ENCODE measurements around the gene RBM23.
A peak's percentile ranks its signal among the peaks of the same experiment; 100 is the strongest.

RBM23 gene

DNA sequence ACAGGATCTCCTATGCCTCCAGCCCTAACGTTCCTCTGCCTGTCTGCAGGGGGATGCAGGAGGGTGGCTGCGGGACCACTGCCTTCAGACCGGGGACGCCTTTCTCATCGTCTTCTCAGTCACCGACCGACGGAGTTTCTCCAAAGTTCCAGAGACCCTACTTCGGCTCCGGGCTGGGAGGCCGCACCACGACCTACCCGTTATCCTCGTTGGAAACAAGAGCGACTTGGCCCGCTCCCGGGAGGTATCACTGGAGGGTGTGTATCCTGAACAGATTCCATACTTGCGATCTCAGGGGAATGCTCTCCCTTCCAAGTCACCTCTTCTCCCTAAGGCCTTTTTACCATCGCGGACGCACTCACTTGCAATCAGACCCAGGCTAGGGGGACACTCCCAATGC, 33.0 kb downstream of the RBM23 start:
- no peak for DNase-seq

DNA sequence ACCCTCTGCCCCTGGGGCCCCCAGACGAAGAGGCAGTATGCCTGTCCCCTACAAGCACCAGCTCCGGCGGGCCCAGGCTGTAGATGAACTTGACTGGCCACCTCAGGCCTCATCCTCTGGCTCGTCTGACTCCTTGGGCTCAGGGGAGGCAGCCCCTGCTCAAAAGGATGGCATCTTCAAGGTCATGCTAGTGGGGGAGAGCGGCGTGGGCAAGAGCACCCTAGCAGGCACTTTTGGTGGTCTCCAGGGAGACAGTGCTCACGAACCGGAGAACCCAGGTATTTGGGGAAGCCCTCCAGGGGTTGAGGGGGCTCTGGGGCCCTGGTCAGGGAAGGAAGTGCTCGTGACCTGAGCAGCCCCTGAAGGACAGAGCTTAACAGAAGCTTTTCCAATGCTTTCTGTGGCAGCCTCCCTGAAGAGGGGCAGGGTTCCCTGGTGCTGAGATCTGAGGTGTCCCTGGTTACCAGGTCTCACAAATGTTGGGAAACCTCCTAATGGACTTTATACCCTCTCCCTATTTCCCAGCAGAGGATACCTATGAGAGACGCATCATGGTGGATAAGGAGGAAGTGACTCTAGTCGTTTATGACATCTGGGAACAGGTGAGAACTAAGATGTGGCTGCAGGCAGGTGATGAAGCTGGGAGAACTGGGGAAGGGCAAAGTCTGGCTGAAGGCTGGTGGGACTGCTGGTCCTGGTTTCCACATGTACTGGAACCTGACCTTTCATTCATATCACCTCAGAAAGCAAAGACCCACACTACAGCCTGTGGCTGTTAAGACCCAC, 34.0 kb downstream of the RBM23 start:
- DNase-seq, result no peak

DNA sequence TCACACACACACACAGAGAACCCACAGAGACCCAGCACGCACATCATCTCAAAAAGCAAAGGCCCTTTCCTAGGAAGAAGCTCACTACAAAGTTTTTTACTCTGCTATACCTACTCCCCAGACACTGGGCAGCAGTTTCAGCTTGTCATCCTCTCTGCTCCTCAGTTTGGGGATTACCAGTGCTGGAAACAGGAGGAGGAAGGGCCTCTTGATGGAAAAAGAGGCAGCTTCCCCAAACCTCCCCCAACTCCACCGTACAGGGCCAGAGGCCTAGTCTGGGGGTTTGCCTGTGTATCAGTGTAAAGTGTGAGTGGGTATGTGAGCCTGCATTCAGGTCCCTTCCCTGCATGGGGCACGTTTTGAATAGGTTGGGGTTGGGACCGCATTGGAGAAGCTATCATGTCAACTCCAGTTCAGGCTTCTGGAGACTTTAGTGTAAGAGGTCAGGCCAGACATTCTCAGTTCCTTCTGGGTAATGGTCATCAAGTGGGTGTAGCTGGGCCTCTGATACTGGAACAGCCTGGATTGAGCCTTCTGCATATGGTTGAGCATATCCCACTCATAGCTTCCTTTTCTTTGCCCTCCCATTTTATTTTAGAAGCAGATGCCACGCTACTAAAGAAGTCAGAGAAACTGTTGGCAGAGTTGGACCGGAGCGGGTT, 34.7 kb downstream of the RBM23 start:
- DNase-seq, result no peak

DNA sequence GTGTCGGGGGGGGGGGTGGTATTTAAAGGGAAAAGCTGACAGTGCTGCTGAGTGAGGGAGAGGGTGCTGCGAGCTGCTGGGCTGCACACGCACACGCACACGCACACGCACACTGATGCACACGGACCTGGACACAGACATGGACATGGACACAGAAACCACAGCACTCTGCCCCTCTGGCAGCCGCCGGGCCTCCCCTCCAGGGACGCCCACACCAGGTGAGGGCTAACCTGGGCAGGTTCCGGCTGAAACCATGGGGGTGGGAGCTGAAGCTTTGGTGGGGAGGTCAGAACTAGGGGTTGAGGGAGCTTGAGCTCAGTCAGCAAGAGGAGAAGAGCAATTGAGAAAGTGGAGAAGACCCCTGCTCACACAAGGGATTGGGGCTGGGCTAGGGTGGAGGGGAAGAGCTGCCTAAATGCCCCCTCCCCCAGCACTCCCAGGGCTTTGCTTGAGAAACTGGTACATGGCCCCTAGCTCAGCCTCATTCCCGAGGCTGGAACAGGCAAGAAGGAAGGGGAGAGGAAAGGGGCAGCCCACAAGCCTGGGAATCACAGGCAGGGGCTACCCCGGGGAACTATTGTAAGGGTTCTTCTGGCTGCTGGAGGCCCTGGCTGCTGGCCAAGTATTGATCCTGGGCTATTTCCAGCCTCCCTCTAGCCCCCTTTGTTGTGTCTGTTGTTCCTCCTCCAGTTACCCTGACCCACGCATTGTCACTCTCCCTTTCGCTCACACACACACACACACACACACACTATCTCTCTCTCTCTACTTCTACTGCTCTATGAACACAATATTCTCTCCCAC, 35.6 kb downstream of the RBM23 start, which contains the start of gene REM2:
Gene REM2 (plus strand): TSS at position 50 of the 804 bp plus-strand sequence. CDS start 66 bp downstream, at position 116.
- no peak for DNase-seq

DNA sequence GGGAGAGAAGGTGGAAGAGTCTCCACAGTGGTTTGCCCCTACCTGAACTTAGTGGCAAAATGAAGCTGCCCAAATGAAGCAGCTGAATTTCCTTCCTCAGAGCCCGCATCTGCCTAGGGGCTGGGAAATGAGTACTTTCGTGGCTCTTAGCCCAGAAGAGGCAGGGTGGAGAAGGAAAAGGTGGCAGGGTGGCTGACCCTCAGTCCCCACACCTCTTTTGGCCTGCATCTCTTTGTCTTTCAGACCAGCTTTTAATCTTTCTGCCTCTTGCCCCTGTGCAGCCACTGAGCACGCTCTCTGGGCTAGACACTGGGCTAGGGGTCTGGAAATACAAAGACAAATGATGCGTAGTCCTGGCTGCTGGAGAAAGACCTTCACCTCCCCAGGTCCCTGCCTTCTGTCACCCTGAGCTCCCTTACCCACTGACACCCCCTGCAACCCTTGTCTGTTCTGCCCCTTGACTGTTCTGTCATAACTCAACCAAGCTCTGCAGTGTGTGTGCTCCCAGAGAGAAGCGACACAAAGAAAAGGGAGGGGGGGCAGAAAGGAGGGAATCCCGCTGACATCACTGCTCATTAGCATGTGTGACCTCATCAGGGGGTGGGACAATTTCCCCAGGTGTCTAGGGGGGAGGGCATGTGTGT, 36.3 kb downstream of the RBM23 start:
- peak in 1 of 4 experiments; percentile 29 for DNase-seq

DNA sequence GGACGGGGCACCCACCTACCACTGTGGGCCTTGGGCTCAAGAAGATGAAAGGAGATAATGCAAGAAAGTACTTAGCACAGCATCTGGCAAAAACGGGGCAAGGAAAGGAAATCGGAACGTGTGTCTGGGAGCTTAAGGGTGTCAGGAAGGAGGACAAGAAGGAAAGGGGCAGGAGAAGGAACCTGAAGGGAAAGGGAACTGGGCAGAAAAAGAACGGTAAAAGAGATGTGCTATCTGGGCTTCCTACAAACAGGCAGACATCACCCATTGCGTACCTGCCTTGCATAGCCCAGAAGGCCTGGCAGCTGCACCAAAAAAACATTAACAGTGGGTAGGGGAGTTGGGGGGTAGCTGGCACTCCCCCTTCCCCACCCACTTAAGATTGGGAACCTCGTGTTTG, 36.9 kb downstream of the RBM23 start:
- DNase-seq, result no peak

DNA sequence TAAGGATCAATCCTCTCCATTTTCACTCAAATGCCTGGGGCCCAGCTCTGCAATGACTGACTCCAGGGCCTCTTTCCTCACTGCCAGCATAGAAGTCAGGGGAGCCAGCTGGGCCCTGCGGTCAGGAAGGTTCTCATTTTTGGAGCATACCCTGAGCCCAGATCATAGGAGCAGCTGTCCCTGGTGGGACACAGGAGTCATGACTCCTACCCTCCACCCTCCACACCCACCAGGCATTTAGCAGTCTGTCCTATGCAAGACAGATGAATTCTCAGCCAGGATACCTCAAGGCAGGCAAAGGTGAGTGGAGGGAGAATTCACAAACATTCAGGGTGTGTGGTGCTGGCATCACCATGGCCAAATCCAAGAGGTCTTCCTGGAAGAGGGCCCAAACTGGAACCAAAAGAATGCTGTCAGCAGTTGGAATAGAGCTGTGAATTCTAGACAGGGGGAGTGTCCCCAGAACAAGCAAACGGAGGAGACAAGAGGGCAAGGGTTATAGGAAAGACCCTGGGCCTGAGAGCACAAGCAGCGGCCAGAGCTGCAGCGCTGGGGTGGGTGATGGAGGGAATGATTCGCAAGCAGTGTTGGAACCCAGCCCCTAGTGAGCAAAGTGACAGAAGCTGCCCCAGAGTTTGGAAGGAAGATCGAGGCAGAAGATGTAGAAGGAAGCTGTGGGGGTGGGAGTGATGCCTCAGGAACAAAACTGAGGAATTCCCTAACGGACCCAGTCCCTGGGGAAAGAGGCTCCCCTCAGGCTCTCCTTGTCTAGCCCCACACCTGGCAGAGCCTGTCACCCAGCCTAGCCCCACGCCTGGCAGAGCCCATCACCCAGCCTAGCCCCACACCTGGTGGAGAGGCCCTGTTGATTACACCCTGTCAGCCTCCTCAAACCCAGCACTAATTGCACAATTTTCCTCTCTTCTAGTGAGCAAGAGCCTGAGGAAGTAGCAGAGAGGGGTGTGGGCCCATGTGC, 40.4 kb downstream of the RBM23 start:
- DNase-seq, result no peak

DNA sequence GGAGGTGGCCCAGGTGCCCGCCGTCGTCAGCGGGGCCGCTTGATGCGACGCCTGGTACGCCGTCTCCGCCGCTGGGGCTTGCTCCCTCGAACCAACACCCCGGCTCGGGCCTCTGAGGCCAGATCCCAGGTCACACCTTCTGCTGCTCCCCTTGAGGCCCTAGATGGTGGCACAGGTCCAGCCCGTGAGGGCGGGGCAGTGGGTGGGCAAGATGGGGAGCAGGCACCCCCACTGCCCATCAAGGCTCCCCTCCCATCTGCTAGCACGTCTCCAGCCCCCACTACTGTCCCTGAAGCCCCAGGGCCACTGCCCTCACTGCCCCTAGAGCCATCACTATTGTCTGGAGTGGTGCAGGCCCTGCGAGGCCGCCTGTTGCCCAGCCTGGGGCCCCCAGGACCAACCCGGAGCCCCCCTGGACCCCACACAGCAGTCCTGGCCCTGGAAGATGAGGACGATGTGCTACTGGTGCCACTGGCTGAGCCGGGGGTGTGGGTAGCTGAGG, 41.9 kb downstream of the RBM23 start:
- no peak for DNase-seq

DNA sequence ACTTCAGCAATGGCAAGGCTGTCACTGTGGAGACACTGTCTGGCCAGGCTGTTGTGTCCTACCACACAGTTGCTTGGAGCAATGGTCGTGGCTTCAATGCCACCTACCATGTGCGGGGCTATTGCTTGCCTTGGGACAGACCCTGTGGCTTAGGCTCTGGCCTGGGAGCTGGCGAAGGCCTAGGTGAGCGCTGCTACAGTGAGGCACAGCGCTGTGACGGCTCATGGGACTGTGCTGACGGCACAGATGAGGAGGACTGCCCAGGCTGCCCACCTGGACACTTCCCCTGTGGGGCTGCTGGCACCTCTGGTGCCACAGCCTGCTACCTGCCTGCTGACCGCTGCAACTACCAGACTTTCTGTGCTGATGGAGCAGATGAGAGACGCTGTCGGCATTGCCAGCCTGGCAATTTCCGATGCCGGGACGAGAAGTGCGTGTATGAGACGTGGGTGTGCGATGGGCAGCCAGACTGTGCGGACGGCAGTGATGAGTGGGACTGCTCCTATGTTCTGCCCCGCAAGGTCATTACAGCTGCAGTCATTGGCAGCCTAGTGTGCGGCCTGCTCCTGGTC, 43.1 kb downstream of the RBM23 start:
- DNase-seq, result no peak

DNA sequence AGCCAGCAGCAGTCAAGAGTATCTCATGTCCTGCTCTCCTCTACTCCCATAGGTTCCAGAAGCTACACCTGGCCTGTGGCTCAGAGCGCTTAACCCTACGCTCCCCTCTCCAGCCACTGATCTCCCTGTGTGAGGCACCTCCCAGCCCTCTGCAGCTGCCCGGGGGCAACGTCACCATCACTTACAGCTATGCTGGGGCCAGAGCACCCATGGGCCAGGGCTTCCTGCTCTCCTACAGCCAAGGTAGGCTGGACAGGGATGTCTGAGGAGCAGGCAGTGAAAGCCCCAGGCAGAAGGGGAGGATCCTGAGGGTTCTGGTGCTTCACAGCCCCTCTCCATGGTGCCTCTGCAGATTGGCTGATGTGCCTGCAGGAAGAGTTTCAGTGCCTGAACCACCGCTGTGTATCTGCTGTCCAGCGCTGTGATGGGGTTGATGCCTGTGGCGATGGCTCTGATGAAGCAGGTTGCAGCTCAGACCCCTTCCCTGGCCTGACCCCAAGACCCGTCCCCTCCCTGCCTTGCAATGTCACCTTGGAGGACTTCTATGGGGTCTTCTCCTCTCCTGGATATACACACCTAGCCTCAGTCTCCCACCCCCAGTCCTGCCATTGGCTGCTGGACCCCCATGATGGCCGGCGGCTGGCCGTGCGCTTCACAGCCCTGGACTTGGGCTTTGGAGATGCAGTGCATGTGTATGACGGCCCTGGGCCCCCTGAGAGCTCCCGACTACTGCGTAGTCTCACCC, 43.8 kb downstream of the RBM23 start:
- no peak for DNase-seq

DNA sequence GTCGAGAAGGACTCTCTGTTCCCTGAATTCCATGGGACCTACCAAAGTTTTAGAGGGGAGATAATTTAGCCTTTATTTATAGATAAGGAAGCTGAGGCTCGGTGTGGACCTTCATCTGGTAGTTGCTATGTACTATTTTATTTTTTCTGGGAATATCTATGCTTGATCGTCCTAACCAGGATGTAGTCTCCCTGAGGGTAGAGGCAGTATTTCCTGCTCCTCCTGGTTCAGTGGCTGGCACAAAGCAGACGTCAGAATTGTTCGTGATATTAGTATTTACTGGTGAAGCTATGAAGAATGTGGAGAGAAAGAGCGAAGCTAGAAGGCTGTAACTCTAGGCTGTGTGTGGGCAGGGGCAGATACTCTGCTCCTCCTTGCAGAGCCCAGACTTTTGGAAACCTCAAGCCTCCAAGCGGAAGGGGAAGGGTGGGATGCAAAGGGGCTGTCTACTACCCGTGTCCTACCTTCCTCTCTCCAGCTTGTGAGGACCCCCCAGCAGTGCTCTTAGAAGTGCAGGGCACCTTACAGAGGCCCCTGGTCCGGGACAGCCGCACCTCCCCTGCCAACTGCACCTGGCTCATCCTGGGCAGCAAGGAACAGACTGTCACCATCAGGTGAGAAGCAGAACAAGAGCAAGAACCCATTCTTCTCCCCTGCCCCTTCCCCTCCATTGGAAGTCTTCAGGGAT, 46.0 kb downstream of the RBM23 start:
- DNase-seq, result no peak

DNA sequence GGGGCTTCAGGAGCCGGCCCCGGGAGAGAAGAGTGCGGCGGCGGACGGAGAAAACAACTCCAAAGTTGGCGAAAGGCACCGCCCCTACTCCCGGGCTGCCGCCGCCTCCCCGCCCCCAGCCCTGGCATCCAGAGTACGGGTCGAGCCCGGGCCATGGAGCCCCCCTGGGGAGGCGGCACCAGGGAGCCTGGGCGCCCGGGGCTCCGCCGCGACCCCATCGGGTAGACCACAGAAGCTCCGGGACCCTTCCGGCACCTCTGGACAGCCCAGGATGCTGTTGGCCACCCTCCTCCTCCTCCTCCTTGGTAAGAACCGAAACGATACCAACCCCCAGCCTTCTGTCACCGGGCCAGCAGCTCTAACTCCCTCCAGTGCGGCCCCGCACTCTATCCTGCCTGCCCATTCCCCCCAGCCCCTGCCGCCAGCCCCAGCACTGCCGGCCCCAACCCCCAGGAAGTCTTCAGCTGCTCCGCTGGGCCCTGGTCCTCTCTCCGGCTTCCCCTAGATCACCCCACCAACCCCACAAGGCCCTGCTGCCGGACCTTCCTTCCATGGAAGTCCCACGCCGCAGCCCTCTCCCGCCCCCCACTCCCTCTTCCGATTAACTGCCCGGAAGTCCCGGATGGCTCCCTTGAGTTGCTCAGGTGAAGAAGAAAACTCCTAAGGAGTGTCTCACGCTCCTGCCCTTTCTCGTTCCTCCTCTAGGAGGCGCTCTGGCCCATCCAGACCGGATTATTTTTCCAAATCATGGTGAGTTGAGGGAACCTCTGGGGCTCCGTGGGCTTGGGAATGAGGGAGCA, 46.7 kb downstream of the RBM23 start:
- peak; percentile 24 to 60 (median 46) for DNase-seq

DNA sequence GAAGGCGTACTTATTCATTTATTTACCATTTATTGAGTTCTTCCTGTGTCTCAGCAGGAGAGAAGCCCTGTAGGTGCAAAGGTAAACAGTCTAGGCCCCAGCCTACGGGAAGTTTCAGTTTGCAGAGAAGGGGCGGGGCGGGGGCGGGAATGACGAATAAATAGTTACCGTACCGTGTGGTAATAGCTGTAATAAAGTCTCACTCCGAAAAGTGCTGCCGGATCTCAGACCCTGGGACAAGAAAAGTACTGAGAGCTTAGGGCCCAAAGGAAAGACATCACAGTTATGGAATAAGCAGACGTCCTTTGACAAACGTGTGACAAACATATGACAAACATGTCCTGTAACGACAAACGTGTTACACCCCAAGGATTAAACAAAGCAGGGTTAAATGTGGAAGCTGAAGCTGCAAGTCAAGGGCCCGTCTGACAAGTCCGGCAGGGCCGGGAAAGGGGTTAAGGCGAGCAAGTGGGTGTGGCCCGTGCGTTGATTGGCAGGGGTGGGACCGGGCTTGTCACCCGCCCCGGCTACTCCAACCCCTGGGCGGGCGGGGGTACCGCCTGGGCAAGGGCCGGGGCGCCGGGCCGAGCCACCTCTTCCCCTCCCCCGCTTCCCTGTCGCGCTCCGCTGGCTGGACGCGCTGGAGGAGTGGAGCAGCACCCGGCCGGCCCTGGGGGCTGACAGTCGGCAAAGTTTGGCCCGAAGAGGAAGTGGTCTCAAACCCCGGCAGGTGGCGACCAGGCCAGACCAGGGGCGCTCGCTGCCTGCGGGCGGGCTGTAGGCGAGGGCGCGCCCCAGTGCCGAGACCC, 47.5 kb downstream of the RBM23 start, which contains the start of gene LRP10:
Gene LRP10 (plus strand): TSS at position 517 of the 809 bp plus-strand sequence. CDS start 564 bp downstream, outside the sequence.
- peak; percentile 23 to 70 (median 40) for DNase-seq

DNA sequence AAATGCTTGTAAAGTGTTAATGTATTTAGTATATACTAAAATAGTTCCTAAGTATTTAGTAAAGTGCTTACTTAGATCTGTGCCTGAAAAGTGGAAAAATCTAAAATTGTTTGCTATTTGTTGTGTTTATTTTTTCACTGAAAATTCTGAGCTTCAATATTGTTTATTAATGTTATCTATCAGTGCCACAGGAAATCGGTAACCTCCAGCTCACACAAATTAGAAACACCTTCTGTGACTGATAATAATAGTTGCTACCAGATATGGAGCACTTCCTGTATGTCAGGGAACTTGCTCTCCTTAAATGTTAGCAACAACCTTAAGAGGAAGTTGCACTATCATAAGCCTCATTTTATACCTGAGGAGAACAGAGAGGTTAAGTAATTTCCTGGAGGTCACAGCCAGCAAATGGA, 48.1 kb downstream of the RBM23 start:
- no peak for DNase-seq

DNA sequence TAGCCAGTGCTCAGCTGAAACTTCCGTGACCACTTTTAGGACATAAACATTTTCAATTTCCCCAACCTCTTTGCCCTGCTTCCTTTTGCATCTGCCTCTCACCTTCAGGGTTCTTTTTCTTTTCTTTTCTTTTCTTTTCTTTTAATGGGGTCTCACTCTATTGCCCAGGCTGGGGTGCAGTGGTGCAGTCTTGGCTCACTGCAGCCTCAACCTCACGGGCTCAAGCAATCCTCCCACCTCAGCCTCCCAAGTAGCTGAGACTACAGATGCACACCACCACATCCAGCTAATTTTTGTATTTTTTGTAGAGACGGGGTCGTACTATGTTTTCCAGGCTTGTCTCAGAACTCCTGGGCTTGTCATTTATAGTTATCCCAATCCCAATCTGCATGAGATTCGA, 52.1 kb downstream of the RBM23 start:
- DNase-seq, result no peak

DNA sequence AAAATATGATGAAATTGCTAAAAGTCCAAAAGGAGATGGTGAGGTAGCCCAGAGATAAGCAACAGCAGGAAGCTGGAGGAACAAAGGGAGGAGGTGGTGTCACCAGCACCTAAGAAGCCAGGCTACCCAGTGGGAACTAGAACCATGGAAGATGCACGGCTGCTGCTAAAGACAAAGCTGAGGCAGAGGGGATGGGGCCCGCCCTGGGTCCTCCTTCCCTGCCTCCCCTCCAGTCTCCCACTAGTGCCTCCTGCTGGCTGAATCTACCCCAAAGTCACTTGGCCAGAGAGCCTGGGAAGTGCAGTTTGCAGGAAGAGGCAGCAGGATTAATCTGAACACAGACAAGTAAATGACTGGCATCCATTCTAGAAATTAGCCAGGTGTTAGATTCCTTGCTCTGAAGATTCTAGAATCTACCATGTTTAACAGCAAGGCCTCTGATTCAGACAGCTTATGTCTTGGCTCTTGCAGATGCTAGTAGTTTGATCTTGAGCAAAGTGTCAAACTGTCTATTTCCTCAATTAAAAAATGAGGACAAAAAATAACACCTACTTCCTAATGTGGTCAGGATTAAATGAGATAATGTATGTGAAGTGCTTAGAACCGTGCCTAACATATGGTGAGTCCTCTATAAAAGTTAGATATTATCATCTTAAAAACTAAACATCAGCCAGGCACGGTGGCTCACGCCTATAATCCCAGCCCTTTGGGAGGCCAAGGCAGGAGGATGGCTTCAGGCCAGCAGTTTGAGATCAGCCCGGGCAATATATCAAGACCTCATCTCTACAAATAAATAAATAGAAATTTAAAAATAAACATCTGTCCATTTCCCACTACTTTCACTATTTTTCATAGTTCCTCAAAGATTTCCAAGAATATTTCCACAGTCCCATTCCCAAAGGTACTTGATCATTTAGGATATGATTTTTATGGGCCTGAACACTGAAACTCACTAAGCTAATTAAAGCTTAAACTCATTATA, 53.2 kb downstream of the RBM23 start:
- DNase-seq, result no peak

DNA sequence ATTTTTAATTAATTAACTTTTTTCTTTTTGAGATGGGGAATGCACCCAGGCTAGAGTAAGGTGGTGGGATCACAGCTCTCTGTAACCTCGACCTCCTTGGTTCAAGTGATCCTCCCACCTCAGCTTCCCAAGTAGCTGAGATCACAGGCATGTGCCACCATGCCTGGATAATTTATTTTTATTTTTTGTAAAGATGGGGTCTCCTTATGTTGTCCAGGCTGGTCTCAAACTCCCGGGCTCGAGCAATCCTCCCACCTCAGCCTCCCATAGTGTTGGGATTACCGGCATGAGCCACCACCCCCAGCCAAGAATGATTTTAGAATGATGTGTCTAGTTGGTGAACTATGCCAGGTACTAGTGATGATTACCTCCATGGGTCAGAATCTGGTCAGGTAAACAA, 54.0 kb downstream of the RBM23 start:
- no peak for DNase-seq
